H7 (cell line): ENCODE measurements around the gene HMGB1. TPM values are rescaled to one million over a fixed set of nuclear protein-coding genes. Genes with fewer than 3 reads are reported as not detected.
A peak's percentile ranks its signal among the peaks of the same experiment; 100 is the strongest.
"Not testable (repeated sequence)": the region's sequence is repeated elsewhere in the genome, so short reads cannot be mapped to it uniquely, and the experiment has no call there.

Experiments
- DNase-seq: peaks from one replicate; pipeline ENCODE4 v3.0.0; 2012
- H3K27me3 ChIP-seq: 2 replicates; pipeline ENCODE4 v1.6.0; 2011; ENCODE audit warnings: mild to moderate bottlenecking, low read length; ENCODE audit not compliant: control insufficient read depth, insufficient read depth
- H3K36me3 ChIP-seq: replicated peaks from 2 replicates; pipeline ENCODE4 v1.5.1; 2011; ENCODE audit warnings: low read length; ENCODE audit not compliant: control insufficient read depth, insufficient read depth
- H3K4me3 ChIP-seq: 2 replicates; pipeline ENCODE4 v1.5.1; 2011; ENCODE audit warnings: low read depth, mild to moderate bottlenecking, control low read depth, low read length, moderate library complexity; ENCODE audit not compliant: insufficient read depth
- total RNA-seq: library from RNA; depleted of rRNA; stranded (reverse); fragments of >200 nt; shearing (Covaris generic); gene quantifications from 2 replicates; pipeline ENCODE4 v1.2.3, GENCODE V29; 2014

Gene HMGB1
- total RNA-seq, 1 experiment from 2014 or later: 508 TPM

DNA sequence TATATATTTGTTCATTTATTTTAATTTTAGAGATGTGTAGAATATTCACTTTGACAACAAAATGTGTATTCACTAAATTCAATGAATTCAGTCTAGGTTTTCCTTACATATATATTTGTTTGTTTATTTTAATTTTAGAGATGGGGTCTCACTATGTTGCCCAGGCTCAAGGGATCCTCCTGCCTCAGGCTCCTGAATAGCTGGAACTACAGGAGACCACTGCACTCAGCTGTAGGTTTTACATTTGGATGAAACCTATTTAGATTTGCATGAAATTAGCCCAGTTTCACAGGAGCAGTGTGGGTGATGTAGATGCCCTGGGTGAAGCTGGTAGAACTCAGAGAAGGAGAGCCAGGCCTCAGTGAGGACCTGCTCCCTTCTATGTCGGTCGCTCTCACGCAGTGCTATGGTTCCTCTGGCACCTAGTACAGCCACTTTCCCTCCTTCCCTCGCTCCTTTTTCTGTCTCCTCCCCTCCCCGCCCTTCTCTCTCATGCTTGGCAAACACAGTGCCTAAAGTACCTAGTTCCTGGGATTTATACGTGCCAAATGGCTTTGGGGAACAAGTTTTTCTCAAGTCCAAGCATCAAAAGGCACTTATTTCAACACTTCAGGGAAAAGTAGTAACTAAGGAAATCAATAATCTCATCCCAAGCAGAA is 14.7 kb upstream of the HMGB1 start:
- Histone ChIP-seq H3K27me3 (no peaks in the 10 kb centered on the region), H3K4me3 (no peak overlapping the region), H3K36me3 (no peaks in the 10 kb centered on the region)
- no peak for DNase-seq

DNA sequence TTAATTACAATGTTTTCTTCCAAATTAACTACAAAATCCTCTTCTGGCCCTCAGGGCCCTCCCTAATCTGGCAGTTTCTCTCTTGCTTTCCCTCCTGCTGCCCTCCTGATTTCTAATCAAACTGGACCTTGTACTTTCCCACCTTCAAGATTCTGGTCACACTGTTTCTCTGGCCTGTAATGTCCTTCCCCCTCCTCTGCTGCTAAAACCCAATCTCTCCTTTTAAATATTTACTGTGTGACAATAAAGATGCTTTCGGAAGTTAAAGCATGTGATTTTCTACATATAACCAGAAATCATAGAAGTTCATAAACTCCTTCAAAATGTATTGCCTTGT is 14.1 kb upstream of the HMGB1 start:
- DNase-seq: no peak
- Histone ChIP-seq H3K27me3 (no peaks in the 10 kb centered on the region), H3K36me3 (no peaks in the 10 kb centered on the region), H3K4me3 (no peak overlapping the region)

DNA sequence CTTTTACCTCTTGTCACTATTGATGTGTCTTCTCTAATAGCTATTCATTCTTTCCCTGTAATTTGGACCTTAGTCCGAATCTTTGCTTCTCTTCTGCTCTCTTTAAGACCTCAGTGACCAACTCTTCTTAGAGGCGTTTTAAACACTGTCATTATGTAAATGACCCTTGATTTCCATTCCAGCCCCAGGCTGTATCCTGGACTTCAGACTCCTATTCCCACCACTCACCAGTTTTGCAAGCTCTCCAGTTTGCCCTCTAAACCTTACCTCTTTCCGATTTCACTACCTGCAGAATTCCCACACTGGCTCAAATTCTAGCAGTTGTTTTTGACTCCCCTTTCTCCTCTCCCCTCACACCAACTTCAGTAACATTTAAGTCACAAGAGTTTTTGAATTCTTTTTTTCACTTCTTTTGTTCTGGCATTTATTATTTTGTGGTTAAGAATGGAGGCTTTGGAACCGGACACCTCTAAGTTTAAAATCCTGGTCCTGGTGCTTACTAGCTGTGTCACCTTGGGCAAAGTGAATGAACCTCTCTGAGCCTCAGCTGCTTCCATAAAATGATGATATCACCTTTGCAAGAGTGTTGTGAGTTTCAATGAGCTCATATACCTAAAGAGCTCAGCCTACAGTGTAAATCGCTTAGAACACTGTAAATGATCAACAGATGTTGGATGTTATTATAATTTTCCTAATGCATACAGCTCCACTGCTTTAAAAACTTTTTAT is 13.6 kb upstream of the HMGB1 start:
- no peaks in the 10 kb centered on the region for H3K27me3 ChIP-seq
- DNase-seq: no peak

DNA sequence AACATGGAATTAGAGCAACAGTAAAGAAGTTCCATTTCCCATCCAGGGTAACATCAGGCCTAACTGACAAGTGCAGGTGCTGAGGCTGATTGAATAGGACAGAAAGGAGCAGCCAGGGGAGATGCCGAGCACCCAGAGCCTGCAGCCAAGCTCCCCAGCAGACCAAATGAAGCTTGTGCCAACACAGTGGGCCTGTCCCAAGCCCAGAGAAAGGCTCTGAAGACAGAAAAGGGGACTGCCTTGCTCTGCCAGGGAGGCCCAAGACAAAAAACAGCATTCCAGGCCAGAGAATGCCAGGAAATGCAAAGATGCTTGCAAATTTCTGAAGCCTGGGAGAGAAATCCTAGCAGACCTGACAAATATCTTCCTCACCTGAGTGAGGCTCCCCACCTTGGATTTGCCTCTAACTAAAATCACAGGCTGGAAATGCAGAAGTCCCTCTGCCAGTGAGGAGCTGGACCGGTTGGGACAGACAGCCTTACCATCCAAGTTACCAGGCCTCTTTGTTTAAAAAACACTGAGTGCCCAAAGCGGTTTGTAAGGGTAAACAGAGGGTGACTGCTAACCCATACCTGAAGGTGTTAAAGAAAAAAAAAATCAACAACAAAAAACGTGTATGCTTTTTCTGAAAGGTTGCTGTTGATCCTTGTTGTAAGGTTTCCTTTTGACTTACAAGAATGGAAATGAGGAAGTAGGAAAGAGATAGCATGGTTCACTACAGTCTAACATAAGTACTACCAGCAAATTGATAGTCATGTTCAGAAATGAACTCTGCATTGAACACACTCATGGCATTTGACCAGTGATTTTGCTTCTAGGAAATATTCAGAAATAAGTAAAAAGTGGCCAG is 11.8 kb upstream of the HMGB1 start:
- no peaks in the 10 kb centered on the region for H3K27me3 ChIP-seq
- DNase-seq: peak; percentile 38
- H3K4me3 ChIP-seq: no peak overlapping the region
- no peaks in the 10 kb centered on the region for H3K36me3 ChIP-seq

More for the DNA sequence above, 13.6 kb upstream of the HMGB1 start:
- Histone ChIP-seq H3K4me3 (no peak overlapping the region), H3K36me3 (no peaks in the 10 kb centered on the region)

DNA sequence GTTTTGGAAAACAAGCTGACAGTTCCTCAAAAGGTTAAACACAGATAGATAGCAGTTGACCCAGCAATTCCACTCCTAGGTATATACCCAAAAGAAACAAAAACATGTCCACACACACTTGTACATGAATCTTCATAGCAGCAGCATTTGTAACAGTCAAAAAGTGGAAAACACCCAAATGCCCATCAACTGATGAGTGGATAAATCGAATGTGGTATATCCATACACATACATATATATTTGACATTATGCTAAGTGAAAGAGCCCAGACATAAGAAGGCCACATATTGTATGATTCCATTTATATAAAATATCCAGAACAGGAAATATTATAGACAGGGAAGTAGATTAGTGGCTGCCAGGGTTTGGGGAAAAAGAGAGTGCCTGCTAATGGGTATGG is 7.9 kb upstream of the HMGB1 start:
- Histone ChIP-seq H3K36me3 (no peaks in the 10 kb centered on the region), H3K27me3 (no peaks in the 10 kb centered on the region), H3K4me3 (no peak overlapping the region)
- no peak for DNase-seq

DNA sequence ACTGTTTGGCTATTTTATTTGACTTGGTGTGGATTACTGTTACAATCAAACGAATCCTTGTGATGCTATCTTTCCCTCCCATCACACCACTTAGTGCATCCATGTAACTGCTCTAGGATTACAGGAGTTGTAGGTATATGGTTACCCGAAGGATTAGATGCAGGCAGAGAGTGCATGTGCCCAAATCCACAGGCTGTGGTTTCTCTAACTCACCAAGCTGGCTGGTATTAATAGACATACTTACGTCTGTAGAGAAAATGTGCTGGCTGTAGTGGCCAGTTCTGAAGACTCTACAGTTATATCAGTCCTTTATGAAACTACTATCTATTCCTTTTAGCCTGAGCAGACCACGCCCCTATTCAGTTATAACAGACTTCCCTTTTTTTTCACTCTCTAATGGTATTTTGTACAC is 1.1 kb upstream of the HMGB1 start:
- no peak for DNase-seq
- Histone ChIP-seq H3K27me3 (no peaks in the 10 kb centered on the region), H3K36me3 (peaks cover 11% of the 10 kb centered on the region), H3K4me3 (no peak overlapping the region)

DNA sequence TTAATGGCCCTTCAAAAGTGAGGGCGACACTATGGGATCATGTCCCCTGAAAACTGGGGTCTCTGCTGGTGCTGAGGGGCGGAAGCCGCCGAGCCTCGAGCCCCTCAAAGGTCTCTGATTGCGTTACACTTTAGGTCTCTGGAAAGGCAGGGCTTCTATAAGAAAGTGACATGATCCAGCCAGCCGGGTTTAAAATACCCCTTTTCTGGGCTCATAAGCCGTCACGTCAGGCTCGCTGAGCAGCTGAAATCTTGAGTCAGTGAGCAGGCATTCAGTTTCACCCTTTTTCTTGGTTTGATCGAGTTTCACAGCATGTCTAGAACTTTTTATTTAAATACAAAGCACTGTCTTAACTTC is 600 bp upstream of the HMGB1 start:
- Histone ChIP-seq H3K36me3 (peaks cover 13% of the 10 kb centered on the region), H3K4me3 (peak overlapping the region; percentile 73), H3K27me3 (no peaks in the 10 kb centered on the region)
- peak; percentile 38 for DNase-seq

DNA sequence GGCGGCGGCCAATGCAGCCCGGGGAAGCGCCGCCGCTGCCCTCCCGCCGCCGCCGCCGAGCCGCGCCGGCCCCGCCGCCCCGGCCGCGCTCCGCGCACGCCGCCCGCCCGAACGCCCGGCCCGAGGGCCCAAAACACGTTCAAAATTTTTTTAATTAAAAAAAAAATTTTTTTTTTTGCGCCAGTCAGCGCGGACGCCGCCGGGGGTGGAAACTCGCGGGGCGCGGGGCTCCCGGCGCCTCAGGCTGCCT is 468 bp downstream of the HMGB1 start:
- Histone ChIP-seq H3K27me3 (no peaks in the 10 kb centered on the region), H3K4me3 (peak overlapping the region; percentile 73), H3K36me3 (peaks cover 13% of the 10 kb centered on the region)
- no peak for DNase-seq

DNA sequence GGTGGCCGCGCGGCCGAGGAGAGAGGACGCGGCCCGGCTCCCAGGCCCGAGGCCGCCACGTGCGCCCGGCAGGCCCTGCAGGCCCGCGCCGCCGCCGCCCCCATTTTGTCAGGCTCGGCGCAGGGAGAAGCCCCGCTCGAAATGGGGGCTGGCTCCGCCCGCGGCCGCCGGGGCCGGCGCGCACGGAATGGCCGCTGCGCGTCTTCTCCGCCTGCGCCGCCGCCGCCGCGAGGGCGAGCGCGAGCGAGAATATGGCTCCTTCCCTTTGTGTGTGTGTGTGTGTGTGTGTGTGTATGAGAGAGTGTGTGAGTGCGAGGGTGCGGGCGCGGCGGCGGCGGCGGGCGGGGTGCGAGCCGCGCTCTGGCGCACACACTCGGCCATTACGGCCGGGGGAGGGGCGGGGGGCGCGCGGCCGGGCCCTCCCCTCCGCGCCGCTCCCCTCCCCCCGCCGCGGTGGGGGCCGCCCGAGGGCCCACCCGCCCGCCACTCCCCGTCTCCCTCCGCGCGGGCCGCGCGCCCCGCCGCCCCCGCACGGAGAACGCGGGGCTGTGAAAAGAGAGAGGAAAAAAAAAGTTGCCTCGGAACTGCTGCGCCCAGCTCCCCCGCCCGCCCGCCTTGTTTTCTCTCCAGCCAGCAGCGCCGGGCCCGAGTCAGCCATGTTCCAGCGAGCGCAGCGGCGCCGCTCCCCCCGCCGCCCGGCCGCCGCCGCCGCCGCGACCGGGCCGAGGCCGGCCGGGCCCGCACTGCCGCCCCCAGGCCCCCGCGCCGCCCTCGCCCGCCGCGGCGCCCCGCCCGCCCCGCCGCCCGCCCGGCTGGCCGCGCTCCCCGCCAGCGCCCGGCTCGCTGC is 1.0 kb downstream of the HMGB1 start:
- Histone ChIP-seq H3K27me3 (no peaks in the 10 kb centered on the region), H3K4me3 (peak overlapping the region; percentile 76), H3K36me3 (peaks cover 13% of the 10 kb centered on the region)
- peak; percentile 89 for DNase-seq

DNA sequence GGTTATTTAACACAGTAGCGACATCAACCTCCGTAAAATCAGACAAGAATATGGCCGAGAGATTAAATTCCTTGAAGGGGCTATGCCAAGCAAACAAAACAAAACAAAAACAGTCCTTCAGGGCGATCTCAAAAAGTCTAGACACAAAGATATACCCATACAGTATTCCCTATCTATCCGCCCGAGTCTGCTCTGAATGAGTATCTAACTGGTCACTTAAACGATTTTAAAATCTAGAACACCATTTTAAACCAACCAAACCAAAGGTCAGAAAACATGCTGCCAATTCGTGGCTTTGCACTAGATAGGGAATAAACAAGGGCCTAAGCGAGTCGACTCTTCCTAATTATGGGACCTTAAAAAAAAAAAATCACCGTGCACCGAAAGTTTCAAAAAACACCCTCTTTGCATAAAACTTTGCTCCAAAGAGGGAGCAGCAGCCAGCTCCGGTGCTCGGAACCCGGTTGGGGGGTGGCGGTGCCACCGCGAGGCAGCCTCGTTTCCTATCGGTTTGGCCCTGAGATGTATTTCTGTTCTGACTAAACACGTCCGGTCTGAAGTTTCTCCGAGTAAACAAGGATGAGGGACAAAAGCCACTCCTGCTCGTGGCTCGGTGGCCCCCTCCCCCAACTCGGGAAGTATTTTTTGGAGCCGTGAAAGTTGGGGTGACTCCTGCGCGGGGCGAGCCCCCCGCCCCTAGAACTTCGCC is 1.8 kb downstream of the HMGB1 start:
- no peak for DNase-seq
- H3K27me3 ChIP-seq: no peaks in the 10 kb centered on the region
- peaks cover 13% of the 10 kb centered on the region for H3K36me3 ChIP-seq
- H3K4me3 ChIP-seq: peak overlapping the region; percentile 76

DNA sequence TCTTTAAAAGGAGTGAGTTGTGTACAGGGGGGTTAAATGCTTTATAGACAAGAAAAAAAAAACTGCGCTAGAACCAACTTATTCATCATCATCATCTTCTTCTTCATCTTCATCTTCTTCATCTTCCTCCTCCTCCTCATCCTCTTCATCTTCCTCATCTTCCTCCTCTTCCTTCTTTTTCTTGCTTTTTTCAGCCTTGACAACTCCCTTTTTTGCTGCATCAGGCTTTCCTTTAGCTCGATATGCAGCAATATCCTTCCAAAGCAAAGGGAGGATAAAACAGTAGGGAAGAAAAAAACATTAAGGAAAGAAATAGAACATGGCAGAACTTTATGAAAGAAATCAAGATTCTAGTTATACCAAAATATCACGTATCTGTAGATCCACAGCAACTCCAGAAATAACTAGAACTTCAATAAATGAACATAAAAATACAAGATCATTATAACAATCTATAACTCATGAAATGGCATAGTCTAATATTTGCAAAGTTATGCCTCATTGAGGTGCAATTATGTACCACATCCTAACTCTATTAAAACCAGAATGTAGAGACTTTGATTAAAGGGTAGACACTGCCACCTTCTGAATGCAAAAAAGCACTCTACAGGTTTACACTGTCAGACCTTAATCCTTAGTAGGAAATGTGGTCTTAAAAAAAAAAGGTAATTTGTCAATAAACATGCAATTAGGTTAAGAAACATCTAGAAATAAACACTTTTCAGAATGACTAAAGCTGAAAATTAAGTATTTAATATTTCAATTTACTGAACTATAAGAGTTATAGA is 4.3 kb downstream of the HMGB1 start:
- H3K36me3 ChIP-seq: peaks cover 13% of the 10 kb centered on the region
- H3K4me3 ChIP-seq, DNase-seq, H3K27me3 ChIP-seq: not testable (repeated sequence)

DNA sequence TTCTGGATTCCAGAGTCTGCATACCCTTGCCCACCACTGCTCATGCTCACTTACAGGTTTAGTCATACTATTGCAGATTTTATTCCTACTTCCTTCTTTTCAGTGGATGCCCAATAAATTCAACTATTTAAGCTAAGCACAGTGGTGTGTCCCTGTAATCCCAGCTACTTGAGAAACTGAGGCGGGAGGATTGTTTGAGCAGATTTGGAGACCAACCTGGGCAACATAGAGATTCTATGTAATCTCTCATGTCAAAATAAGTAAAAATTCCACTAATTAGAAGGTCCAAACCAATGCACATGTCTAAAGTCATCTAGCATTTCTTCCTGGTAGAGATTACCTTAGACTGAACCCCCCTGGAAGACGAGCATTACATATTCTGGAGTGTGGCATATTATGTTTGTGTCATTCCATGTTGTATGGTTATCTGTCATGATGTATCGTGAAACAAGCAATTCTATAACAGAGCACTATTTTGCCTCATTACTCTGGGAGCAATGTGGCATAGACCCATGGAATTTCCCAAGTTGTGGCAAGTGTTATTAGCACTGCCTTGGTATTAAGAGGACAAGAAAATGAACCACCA is 8.3 kb downstream of the HMGB1 start:
- Histone ChIP-seq H3K36me3 (peaks cover 5% of the 10 kb centered on the region), H3K27me3 (no peaks in the 10 kb centered on the region), H3K4me3 (no peak overlapping the region)
- no peak for DNase-seq

DNA sequence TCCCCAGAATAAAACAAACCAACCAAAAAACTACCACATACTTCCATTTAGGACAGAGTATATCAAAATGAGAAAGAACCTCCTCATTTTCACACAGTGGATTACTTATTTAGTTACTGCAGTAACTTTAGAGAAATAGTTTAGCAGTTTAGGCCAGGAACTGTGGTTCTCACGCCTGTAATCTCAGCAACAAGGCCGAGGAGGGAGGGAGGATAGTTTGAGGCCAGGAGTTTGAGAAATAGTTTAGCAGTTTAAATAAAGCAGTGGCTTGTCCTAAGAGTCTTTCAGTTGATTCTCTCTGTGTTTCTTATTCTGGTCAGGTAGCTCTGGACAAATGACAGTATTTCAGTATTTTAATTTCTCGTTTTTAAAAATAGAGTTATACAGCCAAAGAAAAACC is 9.4 kb downstream of the HMGB1 start:
- Histone ChIP-seq H3K36me3 (no peaks in the 10 kb centered on the region), H3K4me3 (no peak overlapping the region), H3K27me3 (no peaks in the 10 kb centered on the region)
- no peak for DNase-seq
